HG03439 (cell line): ENCODE measurements around the gene LEFTY1.

Experiments
- ATAC-seq: cut with Tn5 transposase; IDR thresholded peaks from one replicate; pipeline ENCODE4 v1.9.1; 2021; ENCODE audit warnings: mild to moderate bottlenecking, moderate library complexity; ENCODE audit not compliant: unreplicated experiment

LEFTY1 gene

GRCh38 chr1:225917101-225917500 lies 28.2 kb upstream of the LEFTY1 start:
- no peak for ATAC-seq

- ATAC-seq: no peak
These were observed 26.6 kb upstream of the LEFTY1 start for GRCh38 chr1:225915538-225915991.

- no peak for ATAC-seq
These were observed 26.0 kb upstream of the LEFTY1 start for GRCh38 chr1:225914947-225915346.

GRCh38 chr1:225914391-225914790 lies 25.4 kb upstream of the LEFTY1 start:
- ATAC-seq: no peak

GRCh38 chr1:225911191-225912130 lies 22.5 kb upstream of the LEFTY1 start:
- peak; percentile 46 for ATAC-seq

GRCh38 chr1:225909477-225909876 lies 20.5 kb upstream of the LEFTY1 start:
- no peak for ATAC-seq

- no peak for ATAC-seq
These were observed 19.8 kb upstream of the LEFTY1 start for GRCh38 chr1:225908773-225909172.

- ATAC-seq: no peak
These were observed 19.2 kb upstream of the LEFTY1 start for GRCh38 chr1:225908013-225908640.

GRCh38 chr1:225907341-225907740 lies 18.4 kb upstream of the LEFTY1 start:
- no peak for ATAC-seq

GRCh38 chr1:225906467-225906866 lies 17.5 kb upstream of the LEFTY1 start:
- ATAC-seq: no peak

- ATAC-seq: no peak
These were observed 14.7 kb upstream of the LEFTY1 start for GRCh38 chr1:225903623-225904022.

- no peak for ATAC-seq
These were observed 10.3 kb upstream of the LEFTY1 start for GRCh38 chr1:225899044-225899925.

GRCh38 chr1:225897595-225898514 lies 8.9 kb upstream of the LEFTY1 start:
- ATAC-seq: no peak

- peak; percentile 100 for ATAC-seq
These were observed 8.1 kb upstream of the LEFTY1 start for GRCh38 chr1:225896937-225897549.

GRCh38 chr1:225896494-225896893 lies 7.5 kb upstream of the LEFTY1 start:
- ATAC-seq: no peak

- no peak for ATAC-seq
These were observed 3.4 kb upstream of the LEFTY1 start for GRCh38 chr1:225892307-225892706.

- ATAC-seq: no peak
These were observed 2.5 kb upstream of the LEFTY1 start for GRCh38 chr1:225891229-225891972.

- no peak for ATAC-seq
These were observed 1.6 kb upstream of the LEFTY1 start for GRCh38 chr1:225890346-225891228.
